Erythroblast (primary cell): ENCODE measurements around the gene PPA1.
"Not testable (repeated sequence)": the region's sequence is repeated elsewhere in the genome, so short reads cannot be mapped to it uniquely, and the experiment has no call there.

Source experiments
- GATA1 ChIP-seq: IDR thresholded peaks from 2 replicates; pipeline ENCODE4 v1.6.1; 2011; ENCODE audit warnings: low read depth, mild to moderate bottlenecking, control low read depth, low read length, moderate library complexity
- POLR2A ChIP-seq: IDR thresholded peaks from 2 replicates; pipeline ENCODE4 v1.6.1; 2011; ENCODE audit warnings: mild to moderate bottlenecking, low read length

- TF ChIP-seq POLR2A, GATA1: not testable (repeated sequence)
Observed at GRCh38 chr10:70222811-70223447, 10.3 kb downstream of the PPA1 start.
